ENCODE measurements around the gene GRIPAP1.

Gene GRIPAP1

DNA sequence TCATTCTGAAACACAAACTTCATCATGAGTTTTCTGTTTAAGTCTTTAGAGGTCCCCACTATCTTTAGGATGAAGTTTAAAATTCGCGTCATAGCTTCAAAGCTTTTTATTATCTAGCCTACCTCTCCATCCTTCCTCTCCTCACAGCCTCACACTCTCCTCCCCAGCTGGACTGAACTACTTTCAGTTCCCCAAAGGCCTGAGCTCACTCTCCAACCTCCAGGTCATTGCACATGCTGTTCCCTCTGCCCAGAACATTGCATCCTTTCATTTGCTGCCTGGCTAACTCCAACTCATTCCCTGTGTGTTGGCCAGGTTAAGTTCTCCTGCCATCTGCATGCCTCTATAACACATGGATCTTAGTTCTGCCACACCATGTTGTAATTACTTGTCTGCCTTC is 41.8 kb downstream of the GRIPAP1 start:
- no peak for DNase-seq

DNA sequence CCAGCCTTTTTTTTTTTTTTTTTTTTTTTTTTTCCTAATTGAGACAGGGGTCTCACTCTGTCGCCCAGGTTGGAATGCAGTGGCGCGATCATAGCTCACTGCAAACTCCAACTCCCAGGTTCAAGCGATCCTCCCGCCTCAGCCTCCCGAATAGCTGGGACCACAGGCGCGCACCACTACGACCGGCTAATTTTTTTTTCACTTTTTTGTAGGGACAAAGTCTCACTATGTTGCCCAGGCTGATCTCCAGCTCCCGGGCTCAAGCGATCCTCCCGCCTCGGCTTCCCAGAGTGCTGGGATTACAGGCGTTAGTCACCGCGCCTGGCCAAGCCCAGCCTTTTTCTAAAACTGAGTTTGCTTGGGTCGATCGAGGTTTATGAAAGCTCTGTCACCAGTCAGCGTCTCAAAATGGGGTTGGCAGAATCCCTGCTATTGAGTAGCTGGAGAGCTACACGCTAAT is 43.4 kb downstream of the GRIPAP1 start:
- DNase-seq, result peak in 10 of 56 donors; percentile 16 to 37 (median 28)

DNA sequence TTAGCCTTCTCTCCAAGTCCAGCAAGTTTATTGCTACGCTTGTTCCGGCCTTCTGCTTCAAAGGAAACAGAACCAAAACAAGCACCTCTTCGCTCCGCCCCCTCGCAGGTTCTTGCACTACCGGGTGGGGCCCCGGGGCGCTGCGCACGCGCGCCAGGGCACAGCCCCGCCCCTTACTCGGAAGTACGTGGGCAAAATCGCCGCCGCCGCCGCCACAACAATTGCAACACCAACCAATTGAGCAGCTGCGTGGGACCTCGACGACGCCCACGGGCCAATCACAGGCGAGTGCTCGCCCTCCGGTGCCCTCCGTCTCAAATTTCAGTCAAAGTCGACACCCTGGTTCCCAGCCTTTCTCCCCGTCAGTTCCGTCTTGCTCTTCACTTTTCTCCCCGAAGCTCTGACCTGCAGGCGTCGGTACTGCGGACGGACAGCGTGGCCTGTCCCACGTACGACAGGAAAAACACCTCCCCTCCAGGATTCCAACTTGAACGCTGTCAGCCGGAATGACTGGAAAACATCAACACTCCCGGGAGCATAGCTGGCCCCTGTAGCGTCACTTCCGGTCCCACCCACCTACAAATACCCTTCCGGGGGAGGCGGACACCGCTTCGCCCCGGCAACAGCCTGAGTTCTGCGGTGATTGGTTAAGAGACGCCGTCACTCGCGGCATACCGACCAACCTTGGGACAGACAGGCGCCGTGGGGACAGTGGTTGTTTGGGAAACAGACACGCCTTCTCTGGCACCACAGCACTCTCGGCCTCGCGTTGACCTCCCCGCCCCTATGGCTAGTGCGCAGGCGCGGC is 44.0 kb downstream of the GRIPAP1 start:
- peak; percentile 50 to 98 (median 91) for DNase-seq

DNA sequence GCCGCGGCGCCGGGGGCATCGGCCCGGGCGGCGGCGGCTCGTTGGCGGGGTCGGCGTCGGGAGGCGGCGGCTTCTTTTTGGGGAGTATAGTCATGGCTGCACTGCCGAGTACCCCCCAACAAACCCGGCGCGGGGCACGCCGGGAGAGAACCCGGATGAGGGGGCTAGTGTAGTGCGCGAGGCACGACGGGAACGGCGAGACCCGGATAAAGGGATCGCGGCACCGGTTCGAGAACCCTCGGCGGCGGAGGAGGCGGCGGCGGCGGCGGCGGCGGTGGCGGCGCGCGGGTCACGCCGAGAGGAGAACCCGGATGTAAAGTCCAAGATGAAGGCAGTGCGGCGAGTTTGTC is 44.6 kb downstream of the GRIPAP1 start, which contains the start of gene OTUD5:
Gene OTUD5, minus strand, starts transcription at position 131 of the 350 bp plus-strand sequence. Its CDS starts 37 bp downstream, at position 94.
- DNase-seq, result peak in 50 of 56 donors; percentile 11 to 83 (median 62)

DNA sequence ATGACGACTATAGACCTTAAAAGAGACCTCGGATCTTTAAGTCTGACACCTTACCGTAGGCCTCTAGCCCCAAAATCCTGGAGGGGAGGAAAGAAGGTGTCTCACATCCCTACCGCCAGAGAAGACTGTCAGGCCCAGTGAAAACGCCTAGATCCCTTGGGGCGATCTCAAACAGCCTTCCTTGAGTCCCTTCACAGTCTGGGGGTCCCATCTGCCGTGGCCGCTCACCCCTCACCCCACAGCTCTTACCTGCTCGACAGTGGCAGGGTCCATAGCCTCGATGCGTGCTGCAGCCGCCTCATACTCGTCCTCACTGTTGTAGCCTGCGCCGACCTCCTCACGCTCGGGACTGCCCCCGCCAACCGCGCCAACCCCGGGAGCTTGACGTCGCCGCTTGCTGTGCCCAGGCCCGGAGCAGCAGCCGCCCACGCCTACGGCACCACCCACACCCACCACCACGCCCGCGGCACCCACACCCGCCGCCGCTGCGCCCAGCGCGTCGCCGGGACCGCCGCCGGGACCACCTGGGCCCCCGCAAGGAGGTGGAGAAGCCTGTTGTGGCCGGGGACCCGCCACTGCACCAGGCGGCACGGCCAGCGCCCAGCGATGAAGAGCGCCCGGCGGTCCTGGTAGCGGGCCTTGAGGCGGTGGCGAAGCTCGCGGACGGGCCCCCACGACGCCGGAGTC is 45.2 kb downstream of the GRIPAP1 start:
- DNase-seq, result peak in 6 of 56 donors; percentile 0 to 22 (median 2)

DNA sequence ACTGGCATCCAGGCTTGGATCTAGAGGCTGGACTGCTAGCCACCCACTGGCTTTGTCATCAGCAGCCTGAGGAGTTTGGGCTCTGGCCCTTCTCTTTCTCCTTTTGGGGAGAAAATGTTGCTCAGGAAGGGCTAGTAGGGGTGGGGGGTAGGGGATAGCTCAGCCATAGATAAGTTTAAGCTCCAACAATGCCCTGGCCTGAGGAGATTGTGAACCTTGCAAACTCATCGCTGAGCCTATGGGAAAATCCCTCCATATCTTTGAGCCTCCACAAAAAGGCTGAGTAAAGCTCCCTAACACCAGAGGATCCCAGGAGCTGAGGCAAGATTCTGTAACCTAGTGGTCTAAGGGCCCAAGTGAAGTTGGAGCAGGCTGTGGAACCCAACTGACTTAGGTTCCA is 53.5 kb downstream of the GRIPAP1 start:
- no peak for DNase-seq

DNA sequence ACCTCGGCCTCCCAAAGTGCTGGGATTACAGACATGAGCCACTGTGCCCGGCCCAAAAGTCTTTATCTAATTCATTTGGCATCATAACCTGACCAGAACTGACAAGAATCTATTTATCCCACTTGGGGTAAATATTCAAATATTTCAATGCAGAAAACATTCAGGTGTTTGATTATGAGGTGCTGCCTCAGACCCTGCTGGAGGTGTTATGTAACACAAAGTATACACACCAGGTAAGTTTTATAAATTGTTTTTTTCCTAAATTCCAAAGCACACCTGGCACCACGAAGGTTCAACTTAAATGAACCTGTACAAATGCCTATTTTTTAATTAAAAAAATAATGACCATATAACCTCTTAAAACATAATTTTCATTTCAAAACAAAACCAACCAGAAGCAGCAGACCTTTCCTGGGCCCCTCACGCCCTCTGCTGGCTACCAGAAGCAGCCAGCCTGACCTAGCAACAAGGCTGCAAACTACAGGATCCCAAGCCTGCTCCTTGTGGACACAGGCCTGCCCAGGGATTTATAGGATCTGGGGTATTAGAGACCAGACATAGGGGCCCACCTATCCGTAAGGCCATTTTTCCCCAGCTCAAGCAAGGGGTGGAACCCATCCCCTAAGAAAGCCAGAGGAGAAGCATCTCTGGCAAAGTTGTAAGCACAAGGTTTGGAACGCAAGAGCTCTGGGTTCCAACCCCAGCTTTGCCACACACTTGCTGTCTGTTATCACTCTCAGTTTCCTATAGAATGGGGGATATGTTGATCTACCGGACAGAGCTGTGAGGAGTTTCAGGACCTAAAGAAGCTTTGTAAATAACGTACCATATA is 56.3 kb downstream of the GRIPAP1 start:
- DNase-seq, result peak in 23 of 56 donors; percentile 0 to 54 (median 10)

DNA sequence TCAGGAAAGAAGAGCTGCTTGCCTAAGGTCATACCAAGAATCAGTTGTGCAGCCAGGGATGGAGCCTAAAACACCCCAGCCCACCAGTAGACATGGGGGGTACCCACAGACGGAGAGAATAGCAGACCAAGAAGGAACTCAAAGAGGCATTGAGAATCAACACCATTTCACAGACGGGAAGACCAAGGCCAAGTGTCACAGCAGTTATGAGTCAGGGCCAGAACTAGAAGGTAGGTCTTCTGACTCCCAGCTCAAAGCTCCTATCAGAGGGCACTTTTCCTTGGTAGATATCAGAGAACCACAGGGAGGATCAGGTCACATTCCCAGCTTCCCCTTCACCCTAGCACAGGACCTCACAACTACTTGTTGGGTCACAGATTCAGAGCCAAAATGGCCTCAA is 59.2 kb downstream of the GRIPAP1 start:
- DNase-seq, result no peak

DNA sequence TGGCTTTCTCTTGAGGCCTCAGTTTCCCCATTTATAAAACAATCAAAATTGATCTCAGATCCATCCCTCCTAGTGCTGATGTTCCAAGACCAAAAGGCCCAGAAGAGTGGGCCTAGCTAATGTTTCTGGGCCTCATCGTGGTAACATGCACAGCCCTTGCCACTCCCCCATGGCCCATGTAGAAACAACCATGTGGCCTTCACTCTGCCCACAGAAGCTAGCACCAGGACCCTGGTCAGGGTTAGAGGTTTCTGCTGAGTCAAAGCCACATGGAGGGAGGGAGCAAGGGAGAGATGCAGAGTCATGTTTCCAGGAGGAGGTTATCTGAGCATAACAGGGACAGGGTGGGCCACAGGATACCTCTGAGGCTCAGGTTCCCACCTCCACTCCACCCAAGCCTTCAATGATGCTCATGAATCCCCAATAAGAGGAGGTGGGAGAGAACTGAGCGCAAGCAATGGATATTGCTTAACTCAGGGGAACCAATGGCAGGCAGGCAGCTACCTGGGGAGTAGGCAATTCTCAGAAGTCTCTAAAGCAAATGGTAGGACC is 61.6 kb downstream of the GRIPAP1 start:
- no peak for DNase-seq

DNA sequence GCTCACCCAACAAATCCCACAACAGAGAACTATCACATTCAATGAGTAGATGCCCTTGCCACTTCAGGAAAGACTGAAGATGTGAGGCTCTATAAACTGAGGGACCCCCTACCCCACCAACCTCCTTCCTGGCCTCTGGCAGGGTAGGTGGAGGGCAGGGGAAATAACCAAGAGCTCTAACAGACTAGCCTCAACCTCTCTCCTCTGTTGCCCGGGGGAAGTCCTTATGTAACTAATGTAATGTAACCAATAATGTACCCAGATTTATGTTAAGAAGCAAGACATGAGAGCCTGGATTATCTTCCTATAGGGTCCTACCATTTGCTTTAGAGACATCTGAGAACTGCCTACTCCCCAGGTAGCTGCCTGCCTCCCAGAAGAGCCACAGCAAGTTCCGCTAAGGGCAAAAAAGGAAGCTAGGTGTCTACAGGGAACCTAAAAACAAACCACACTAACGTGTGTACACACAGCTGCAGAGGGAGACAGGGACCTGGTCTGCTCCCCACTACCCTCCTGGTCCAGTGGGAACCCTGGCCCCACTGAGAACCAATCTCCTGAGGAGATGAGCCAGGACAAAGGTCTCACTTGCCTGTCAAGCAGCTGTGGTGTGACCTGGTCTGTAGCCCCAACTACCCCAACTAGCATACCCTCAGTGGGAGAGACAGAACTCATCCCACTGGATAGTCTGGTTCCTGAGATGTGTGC is 62.4 kb downstream of the GRIPAP1 start:
- no peak for DNase-seq

DNA sequence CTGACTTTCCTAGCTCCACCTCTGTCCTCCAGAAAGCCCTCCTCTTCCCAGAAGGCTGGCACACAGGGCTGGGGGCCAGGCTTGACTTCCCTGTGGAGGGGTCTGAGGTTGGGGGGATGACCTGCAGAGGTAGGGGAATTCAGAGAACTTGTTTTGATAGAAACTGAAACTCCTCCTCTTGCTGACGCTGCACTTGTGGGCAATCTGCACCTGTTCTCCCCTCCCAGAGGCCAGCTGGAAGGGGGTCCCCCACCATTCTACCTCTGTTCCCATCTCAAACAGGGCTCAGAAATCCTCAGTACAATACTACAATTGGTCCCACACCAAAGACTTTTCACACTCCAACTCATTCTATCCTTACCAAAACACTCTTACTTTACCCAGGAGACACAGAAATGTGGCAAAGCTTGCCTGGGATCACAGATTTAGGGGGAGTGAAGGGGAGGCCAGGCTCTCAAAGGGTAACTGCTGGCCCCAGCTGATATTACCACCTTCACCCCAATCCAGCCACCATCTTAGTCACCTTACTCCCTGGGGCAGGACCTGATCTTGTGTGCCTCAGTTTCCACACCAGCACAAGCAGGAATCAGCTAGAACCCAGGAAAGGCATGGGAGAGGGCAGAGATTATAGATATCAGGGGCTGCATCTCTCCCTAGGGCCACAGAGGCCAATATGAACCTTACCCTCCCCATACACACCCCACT is 63.2 kb downstream of the GRIPAP1 start:
- DNase-seq, result no peak

DNA sequence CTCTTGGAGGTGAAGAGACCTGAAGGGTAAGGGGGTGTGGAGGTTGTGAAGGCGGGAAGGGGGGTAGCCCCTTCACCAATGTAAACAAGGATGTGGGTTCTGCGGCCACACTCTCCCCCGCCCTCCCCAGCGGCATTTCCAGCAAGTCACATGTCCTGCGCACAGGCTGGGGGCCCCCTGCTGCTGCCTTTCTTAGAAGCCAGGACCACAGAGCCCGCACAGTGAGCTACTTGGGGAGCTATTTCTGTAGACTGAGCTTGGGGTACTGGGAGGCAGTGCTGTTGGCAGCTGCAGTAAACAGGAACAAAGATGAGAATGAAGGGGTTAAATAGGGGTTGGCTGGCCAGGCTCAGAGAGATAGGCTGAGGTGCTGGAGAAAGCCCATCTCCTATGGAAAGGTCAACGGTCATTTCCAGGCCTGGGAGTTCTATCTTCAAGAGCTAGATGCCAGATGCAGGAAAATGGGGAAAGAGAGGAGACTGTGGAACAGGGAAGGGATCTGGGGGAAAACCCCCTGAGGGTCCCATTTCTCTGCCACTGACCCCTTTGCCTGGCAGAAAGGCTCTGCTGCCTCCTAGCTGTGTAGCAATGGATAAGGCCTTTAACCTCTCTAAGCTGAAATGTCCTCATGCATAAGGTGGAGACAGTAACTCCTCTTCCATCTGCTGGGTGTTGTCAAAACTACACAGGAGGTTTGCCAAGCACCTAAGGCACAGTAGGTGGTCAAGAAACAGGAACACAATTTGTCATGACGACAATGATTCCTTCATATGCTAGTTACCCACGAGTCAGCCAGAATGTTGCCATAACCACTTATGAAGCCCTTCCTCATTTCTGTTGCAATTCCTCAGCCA is 64.8 kb downstream of the GRIPAP1 start:
- peak in 15 of 56 donors; percentile 0 to 20 (median 4) for DNase-seq

DNA sequence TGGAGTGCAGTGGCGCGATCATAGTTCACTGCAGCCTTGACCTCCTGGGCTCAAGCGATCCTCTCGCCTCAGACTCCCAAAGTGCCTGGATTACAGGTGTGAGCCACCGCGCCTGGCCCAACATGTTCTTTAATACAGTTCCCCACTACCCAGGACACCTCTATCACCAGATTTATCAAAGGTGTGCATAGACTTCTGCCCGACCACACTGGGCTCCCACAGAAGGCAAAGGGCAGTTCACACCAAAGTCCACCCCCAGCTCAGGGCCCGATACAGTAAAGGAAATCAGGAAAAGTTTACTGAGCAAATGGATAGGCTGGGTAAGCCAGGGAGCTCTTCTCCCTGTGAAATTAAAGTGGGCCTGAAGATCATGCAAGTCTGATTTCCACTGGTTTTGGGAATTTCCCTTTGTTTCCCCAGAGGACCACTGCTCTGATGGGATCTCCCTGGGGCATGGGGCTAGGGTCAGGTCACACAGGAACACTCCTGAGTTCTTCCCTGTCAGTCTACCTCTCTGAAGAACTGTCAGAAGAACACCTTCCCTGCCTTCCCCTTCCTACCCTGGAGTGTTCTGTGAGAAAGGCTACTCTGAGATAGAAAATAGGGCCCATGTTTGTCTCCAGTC is 65.5 kb downstream of the GRIPAP1 start:
- no peak for DNase-seq

DNA sequence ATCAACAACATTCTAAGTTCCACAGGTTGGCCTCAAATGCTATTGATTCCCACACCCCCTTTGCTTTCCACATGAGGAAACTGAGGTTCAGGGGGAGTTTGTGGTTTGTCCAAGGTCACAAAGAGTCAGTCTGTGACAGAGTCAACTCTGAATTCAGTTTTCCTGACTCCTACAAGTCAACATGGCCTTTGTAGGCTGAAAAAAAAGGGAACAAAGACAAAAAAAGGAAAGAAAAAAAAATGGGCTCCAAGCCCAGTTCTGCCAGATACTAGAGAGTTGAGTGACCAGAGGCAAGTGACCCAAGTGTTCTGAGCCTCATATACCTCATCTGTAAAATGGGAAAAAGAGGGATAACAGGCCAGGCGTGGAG is 66.8 kb downstream of the GRIPAP1 start:
- no peak for DNase-seq

DNA sequence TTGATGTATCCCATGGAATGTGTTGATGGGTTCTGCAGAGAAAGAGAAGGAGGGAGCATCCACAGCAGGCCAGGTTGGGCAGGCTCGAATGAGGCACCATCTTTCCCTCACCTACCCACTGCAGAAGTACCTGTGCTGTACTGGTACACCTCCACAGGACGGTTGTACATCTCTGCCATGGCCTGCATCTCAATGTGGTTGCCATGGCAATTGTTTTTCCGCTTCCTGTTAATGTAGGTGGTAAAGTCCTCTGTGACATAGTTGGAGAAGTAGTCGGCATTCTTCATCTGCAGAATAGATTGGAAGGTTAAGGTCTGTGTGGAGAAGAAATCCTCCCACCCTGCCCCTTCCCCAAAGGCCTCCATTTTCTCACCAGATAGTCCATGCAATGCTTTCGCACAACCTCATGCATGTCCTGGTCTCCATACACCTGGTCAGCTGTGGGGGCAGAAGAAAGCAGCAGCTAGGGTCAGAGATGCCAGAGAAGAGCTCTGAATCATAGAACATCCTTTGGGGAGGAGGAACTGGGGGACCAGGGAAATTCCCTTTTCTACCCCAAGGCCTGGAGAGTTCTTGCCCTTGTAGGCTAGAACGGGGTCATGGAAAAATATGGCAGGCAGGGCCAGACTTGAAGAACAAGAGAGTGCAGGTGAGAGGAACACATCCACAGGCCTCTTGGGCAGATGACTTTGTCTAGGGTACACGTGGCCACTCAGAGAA is 67.3 kb downstream of the GRIPAP1 start:
- DNase-seq, result no peak

DNA sequence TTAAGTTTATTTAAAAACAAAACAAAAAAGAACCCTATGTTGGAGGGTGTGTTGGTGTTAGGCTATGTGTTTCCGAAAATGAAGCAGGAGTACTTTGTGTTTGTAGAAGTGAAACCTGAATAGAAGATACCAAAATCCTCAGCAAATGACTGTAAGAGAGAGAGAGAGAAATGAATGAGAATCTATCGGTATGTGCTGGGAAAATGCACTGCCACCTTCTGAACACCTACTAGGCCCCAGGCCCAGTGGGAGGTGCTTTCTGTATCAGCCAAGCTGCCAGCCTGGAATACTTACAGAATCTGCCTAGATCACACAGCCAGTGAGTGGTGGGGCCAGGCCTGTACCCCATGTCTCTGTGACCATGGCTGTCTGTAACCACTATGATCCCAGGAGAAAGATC is 68.3 kb downstream of the GRIPAP1 start:
- no peak for DNase-seq

DNA sequence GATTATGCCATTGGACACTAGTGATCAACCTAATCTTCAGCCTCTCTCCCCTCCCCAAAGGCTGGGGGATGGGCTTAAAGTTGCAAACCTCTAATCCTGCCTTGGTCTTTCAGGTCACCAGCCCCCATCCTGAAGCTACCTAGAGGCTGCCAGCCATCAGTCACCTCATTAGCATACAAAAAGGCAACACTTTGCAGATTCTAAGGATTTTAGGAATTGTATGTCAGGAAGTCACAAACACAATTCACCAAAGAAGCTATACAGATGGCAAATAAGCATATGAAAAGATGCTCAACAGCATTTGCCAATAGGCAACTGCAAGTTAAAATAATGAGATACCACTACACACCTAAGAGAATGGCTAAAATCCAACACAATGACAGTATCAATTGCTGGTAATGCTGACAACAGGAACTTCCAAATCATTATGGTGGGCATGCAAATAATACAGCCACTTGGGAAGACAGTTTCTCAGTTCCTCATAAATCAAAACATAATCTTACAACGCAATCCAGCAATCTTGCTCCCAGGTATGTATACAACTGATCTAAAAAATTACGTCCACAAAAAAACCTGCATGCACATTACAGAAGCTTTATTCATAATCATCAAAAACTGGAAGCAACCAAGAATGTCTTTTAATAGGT is 74.2 kb downstream of the GRIPAP1 start:
- no peak for DNase-seq
